NT2/D1 (cell line): ENCODE data around the gene TBC1D21.

Experiments used
- YY1 ChIP-seq: IDR thresholded peaks from 2 replicates; pipeline ENCODE4 v1.6.1; 2011; ENCODE audit not compliant: insufficient read length, insufficient read depth
- ZNF274 ChIP-seq: IDR thresholded peaks from 2 replicates; pipeline ENCODE4 v1.6.1; 2011; ENCODE audit warnings: mild to moderate bottlenecking, low read depth, low read length

DNA sequence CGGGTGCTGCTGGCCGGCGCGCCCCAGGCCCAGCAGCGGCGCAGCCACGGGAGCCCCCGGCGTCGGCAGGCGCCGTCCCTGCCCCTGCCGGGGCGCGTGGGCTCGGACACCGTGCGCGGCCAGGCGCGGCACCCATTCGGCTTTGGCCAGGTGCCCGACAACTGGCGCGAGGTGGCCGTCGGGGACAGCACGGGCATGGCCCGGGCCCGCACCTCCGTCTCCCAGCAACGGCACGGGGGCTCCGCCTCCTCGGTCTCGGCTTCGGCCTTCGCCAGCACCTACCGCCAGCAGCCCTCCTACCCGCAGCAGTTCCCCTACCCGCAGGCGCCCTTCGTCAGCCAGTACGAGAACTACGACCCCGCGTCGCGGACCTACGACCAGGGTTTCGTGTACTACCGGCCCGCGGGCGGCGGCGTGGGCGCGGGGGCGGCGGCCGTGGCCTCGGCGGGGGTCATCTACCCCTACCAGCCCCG lies 53.7 kb downstream of the TBC1D21 start:
- TF ChIP-seq YY1 (no peak), ZNF274 (no peak)
